Measurements from ENCODE around the gene ARHGAP27.
A peak's percentile ranks its signal among the peaks of the same experiment; 100 is the strongest.

Gene ARHGAP27

GRCh38 chr17:45384789-45385262 lies 47.8 kb downstream of the ARHGAP27 start:
- no peak for DNase-seq (ENCODE audit: low spot score)

DNA sequence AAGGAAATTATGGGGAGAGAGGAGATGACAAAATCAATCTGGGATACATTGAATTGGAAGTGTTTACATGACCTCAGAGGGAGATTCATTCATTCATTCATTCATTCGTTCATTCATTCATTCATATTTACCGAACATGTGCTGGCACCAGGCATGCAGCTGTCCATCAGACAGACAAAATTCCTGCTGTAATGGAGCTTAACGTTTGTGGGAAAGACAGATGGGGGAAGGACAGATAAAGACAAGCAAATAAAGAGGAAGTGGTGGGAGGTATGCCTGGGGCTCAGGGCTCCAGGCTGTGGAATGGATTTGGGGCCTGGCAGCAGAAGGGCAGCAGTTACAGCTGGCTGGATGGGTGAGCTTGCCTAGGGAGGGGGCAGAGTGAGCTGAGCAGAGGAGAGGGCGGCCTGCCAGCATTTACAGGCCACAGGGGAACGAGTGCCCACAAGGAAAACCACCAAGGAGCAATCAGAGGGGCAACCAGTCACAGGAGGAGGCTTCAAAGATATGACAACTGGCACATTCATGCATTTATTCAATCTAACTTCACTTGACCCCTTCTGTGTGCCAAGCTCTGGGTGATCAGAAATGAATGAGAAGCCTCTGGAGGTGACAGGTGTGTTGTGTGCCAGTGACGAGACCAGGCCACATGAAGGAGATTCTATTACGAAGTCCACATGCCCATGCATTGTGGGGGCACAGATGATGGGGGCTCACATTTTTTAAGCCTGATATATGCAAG lies 48.5 kb downstream of the ARHGAP27 start:
- DNase-seq (ENCODE audit: low spot score) = peak; percentile 68

DNA sequence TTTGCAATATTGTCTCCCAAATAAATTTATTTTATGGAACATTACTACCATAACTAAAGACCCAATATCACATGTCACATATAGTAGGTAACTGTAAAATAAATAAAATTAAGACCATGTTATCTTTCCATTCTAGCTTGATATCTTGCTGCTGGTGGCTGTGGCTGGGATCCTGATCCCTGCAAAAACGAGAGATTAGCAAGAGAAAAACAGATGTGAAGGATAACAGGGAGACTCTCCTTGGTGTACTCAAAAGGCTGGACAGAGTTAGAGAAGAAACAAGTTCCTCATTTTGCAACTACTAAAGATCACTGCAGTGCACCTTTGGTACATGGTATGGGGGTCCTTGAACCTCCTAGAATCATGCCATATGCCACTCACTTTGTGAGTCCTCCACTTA lies 49.7 kb downstream of the ARHGAP27 start:
- no peak for DNase-seq (ENCODE audit: low spot score)

GRCh38 chr17:45382226-45382625 lies 50.4 kb downstream of the ARHGAP27 start:
- no peak for DNase-seq (ENCODE audit: low spot score)

DNA sequence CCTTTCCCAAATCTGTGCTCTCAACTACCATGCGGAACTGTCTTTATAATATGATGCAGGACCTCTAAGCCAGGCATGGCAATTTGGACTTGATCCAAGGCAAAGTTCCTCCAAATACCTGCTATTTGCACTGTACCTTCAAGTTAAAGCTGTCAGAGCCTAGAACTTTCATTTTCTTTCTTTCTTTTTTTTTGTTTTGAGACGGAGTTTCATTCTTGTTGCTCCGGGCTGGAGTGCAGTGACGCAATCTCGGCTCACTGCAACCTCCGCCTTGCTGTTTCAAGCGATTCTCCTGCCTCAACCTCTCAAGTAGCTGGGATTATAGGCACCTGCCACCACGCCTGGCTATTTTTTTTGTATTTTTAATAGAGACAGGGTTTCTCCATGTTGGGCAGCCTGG lies 51.7 kb downstream of the ARHGAP27 start:
- DNase-seq (ENCODE audit: low spot score) = no peak

DNA sequence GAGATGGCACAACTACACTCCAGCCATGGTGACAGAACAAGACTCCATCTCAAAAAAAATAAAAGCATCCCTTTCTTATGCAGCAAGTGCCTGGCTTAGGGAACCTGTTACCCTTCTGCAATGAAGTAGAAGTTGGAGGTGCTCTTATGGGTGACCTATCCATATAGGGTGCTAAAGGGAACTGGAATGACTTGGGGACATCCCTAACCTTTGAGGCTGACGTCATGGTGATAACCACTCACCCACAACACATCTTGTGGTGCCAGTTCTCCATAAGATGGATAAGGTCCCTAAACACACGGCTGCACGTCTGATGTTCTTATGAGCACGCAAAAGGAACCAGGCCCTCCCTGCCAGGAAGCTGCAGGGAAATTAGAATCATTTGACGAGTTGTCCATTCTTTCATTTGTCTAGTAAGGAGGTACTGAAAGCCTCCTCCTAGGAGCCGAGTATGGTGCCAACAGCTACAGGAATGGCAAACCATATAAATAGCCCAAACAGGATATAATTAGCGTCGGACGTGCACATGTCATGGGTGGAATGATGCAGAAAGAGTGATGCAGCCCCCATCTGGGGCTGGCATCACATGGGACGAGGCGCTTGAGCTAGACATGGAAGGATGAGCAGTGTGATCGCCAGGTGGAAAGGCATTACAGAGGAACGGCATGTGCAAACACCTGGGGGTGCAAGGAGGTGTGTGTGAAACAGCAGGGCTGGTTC lies 52.5 kb downstream of the ARHGAP27 start:
- DNase-seq (ENCODE audit: low spot score) = no peak

- DNase-seq (ENCODE audit: low spot score) = no peak
These were observed 55.3 kb downstream of the ARHGAP27 start for GRCh38 chr17:45377401-45377800.

DNA sequence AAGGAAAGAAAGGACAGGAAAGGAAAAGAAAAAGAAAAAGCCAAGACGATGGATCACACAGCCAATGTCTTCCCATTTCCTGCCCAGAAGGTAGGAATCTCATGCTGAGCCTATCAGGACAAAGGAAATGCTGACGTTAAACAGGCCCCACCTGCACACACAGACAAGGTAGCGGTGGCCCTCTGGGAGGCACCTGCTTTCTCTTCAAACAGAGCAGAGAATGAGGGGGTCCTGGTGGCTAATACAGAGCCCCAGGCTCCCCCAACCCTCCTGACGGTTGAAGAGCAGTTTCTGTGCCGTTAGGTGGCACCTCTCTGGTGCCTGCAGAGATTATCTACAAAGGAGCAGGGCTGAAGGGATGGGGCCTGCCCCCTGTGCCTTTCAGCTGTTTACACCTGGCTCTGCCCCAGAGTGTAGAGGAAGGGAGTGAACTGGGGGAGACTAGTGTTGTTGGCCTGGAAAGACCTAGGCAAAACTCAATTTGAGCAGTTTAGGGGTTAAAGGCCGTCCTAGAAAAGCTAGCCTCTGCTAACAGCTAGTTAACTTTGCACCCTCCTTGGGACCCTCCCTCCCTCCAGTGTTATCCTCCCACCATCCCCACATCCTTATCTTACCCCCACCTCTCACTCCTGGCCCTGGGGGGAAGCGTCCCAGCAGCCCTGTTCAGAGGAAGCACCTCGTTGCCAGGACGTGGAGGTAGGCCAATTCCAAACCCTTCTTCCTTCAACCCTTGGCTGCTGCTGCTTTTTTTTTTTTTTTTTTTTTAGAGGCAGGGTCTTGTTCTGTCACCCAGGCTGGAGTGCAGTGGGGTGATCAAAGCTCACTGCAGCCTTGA lies 56.3 kb downstream of the ARHGAP27 start:
- no peak for DNase-seq (ENCODE audit: low spot score)

DNA sequence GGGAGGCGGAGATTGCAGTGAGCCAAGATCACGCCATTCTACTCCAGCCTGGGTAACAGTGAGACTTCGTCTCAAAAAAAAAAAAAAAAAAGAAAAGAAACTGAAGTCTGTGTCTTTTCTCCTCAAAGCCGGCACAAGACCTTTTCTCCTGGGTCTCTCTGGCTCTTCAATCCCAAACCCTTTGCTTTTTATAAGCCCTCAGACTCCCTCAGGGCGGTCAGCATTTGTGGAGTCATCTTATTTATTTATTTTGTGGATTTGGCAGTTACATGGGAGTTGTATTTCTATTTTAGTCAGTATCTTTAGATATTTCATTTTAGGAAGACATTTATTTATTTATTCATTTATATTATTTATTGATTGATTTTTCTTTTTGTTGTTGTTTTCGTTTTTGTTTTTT lies 58.2 kb downstream of the ARHGAP27 start:
- DNase-seq (ENCODE audit: low spot score) = no peak

- DNase-seq (ENCODE audit: low spot score) = peak; percentile 35
These were observed 60.3 kb downstream of the ARHGAP27 start for GRCh38 chr17:45372325-45372869.

GRCh38 chr17:45371414-45372324 lies 61.0 kb downstream of the ARHGAP27 start:
- DNase-seq (ENCODE audit: low spot score) = peak; percentile 98

GRCh38 chr17:45370949-45371413 lies 61.7 kb downstream of the ARHGAP27 start:
- DNase-seq (ENCODE audit: low spot score) = no peak

GRCh38 chr17:45369421-45369820 lies 63.2 kb downstream of the ARHGAP27 start:
- no peak for DNase-seq (ENCODE audit: low spot score)

DNA sequence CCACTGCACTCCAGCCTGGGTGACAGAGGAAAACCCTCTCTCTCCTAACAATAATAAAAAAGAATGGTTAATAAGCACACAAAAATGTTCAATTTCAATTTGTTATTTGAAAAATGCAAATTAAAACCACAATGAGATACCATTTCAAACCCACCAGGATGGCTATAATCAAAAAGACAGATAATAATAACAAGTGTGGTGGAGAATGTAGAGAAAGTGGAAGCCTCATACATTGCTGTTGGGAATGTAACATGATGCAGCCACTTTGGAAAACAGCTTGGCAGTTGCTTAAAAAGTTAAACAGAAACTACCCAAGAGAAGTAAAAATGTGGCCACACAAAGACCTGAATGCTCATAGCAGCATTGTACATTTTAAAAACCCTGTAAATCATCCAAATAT lies 64.0 kb downstream of the ARHGAP27 start:
- DNase-seq (ENCODE audit: low spot score) = no peak

DNA sequence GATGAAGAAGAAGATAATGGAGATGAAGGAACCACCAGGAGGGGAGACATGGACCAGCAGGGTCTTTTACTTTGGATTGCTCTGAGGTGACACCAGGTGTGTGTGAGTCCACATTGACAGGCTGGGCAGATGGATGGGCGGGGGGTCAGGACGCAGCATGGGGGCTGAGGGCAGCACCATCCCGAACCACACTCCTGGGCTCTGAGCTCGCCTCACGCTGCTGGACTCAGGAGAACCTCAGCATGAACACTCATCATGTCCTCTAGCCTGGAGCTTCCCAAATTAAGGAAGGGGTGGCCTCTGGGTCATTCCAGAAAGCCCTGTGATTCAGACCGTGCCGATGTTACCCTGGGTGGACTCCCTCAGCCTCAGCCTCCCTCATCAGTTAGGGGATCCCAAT lies 65.5 kb downstream of the ARHGAP27 start:
- no peak for DNase-seq (ENCODE audit: low spot score)

DNA sequence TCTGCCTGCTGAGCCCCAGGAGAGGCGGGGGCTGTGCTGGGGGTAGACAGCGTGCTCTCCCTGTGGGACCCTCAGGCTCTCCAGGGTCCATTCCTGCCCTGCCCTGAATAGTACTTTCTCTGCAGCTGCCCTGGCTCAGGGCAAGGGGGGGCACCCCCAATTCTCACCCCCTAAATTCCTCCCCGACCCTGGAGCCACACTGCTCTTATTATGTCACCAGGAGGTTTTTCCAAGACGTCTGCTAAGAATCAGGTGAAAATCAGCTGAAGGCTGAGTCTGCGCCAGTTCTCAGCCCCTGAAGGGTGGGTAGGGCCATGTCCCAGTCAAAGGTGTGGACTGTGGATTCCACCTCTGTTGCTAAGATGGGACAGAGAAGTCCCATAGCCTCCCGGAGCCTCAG lies 66.0 kb downstream of the ARHGAP27 start:
- no peak for DNase-seq (ENCODE audit: low spot score)

DNA sequence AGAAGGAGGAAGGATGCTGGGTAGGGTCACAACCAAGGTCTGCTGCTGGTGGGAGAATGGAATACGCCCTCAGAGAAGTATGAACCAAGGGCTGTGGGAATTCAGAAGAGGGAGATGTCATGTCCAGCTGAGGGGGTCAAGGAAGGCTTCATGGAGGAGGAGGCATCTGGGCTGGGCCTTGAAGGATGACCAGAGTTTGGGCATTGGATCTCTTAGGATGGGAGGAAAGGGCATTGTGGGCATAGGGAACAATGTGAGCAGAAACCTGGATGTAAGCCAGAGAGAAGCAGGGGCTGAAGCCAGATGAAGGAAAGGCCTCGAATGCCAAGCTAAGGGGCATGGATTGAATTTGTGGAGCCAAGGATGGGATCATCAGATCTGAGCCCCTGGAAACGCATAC lies 66.6 kb downstream of the ARHGAP27 start:
- no peak for DNase-seq (ENCODE audit: low spot score)

GRCh38 chr17:45364531-45365390 lies 67.9 kb downstream of the ARHGAP27 start:
- no peak for DNase-seq (ENCODE audit: low spot score)

DNA sequence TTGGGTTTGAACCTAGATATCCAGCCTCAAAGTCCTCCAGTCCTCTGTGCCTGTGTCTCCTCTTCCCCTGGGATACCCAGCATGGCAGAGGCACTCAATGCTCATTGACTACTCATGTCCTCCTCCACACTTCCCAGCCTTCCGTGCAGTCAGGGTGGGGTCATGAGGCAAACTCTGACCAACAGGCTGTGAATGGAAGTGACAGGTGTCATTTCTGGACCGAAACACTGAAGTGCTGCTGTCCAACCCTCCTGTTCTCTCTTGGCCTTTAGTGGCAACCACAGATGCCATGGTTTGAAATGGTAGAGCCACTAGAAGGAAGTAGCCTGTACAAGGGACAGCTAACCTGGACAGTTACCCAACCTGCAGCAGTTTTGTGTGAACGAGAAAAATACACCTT lies 69.2 kb downstream of the ARHGAP27 start:
- DNase-seq (ENCODE audit: low spot score) = no peak

- DNase-seq (ENCODE audit: low spot score) = no peak
These were observed 70.7 kb downstream of the ARHGAP27 start for GRCh38 chr17:45361976-45362375.
